HL-60 (cell line): ENCODE data around the gene ZNF471.
A peak's percentile ranks its signal among the peaks of the same experiment; 100 is the strongest.

Source experiments
- DNase-seq, 2 experiments: peaks; one replicate each; pipeline ENCODE4 v3.0.0-alpha.2; 2010 to 2020; ENCODE audit warnings: low read depth in 1 of 2, low spot score in 1 of 2
- H3K27ac ChIP-seq: fragments of 250-450 bp; sonication (Bioruptor Pico); replicated peaks from 2 replicates; pipeline ENCODE4 v1.5.1; 2020; ENCODE audit warnings: mild to moderate bottlenecking, moderate library complexity
- H3K27me3 ChIP-seq: fragments of 250-450 bp; sonication (Bioruptor Pico); 2 replicates; pipeline ENCODE4 v1.5.1; 2021; ENCODE audit warnings: mild to moderate bottlenecking, moderate library complexity; ENCODE audit not compliant: insufficient read depth, poor library complexity, severe bottlenecking
- H3K4me3 ChIP-seq: replicated peaks from 2 replicates; pipeline ENCODE4 v1.5.1; 2011; ENCODE audit warnings: mild to moderate bottlenecking, control low read depth, low read length; ENCODE audit not compliant: insufficient read depth
- CTCF ChIP-seq: IDR thresholded peaks from one replicate; pipeline ENCODE4 v1.5.1; 2011; ENCODE audit warnings: low read length, control low read depth, inconsistent platforms; ENCODE audit not compliant: insufficient read depth
- GABPA ChIP-seq: IDR thresholded peaks from 2 replicates; pipeline ENCODE4 v1.6.1; 2012; ENCODE audit warnings: low read depth
- POLR2AphosphoS5 ChIP-seq: IDR thresholded peaks from 2 replicates; pipeline ENCODE4 v1.6.1; 2012; ENCODE audit warnings: low read depth
- REST ChIP-seq: IDR thresholded peaks from 2 replicates; pipeline ENCODE4 v1.6.1; 2012; ENCODE audit warnings: low read depth; ENCODE audit not compliant: insufficient replicate concordance
- SPI1 ChIP-seq: IDR thresholded peaks from 2 replicates; pipeline ENCODE4 v1.6.1; 2012; ENCODE audit warnings: low read depth, mild to moderate bottlenecking, borderline replicate concordance

The ZNF471 gene

GRCh38 chr19:56562766-56563165 is 55.1 kb downstream of the ZNF471 start:
- Histone ChIP-seq H3K4me3 (no peak overlapping the region), H3K27me3 (no peaks in the 10 kb centered on the region), H3K27ac (no peak overlapping the region)
- no peak for DNase-seq
- TF ChIP-seq SPI1 (no peak), REST (no peak), POLR2AphosphoS5 (no peak), CTCF (no peak), GABPA (no peak)

GRCh38 chr19:56566904-56567273 is 59.2 kb downstream of the ZNF471 start:
- Histone ChIP-seq H3K27me3 (no peaks in the 10 kb centered on the region), H3K27ac (peak overlapping the region; percentile 79), H3K4me3 (peak overlapping the region; percentile 96)
- peak; percentile 35 to 65 for DNase-seq
- TF ChIP-seq CTCF (no peak), GABPA (no peak), REST (no peak), POLR2AphosphoS5 (no peak), SPI1 (no peak)

GRCh38 chr19:56567274-56568120 is 59.8 kb downstream of the ZNF471 start, which contains the start of gene ZNF470:
TSS of gene ZNF470 (plus strand) at chr19:56567468. CDS start at chr19:56570312, 2,844 bp downstream.
- Histone ChIP-seq H3K27me3 (no peaks in the 10 kb centered on the region), H3K4me3 (peak within 1 kb of the TSS; percentile 96), H3K27ac (peak within 1 kb of the TSS; percentile 79)
- TF ChIP-seq GABPA (peak; percentile 83), REST (no peak), SPI1 (no peak), POLR2AphosphoS5 (peak; percentile 75), CTCF (no peak)
- peak; percentile 85 to 97 for DNase-seq
